Calu3 (cell line): ENCODE results near the gene CHAC1. TPM values are rescaled to one million over a fixed set of nuclear protein-coding genes. Genes with fewer than 3 reads are reported as not detected.

Experiments used
- BruUV-seq: library from RNA; stranded (reverse); fragments of 400-500 nt; replicated peaks from 2 replicates; lab custom pipeline; 2021; lab: Mats Ljungman, UMichigan
- CTCF ChIA-PET: fragments of 300-600 bp; sonication (Branson Sonifier 250); formaldehyde crosslinking; loops from one replicate; lab custom pipeline; 2022; ENCODE audit warnings: antibody characterized with exemption; lab: Charles Lee
- DNase-seq: peaks from one replicate; pipeline ENCODE4 v3.0.0; 2022
- H3K27ac Mint-ChIP-seq: one replicate; pipeline ENCODE4 v1.8.0; 2022; ENCODE audit warnings: mixed read lengths; ENCODE audit not compliant: unreplicated experiment
- H3K27me3 Mint-ChIP-seq: one replicate; pipeline ENCODE4 v1.8.0; 2022; ENCODE audit warnings: mixed read lengths; ENCODE audit not compliant: unreplicated experiment
- H3K36me3 Mint-ChIP-seq: one replicate; pipeline ENCODE4 v1.8.0; 2022; ENCODE audit warnings: mild to moderate bottlenecking, moderate library complexity, mixed read lengths; ENCODE audit not compliant: insufficient read depth, unreplicated experiment
- H3K4me1 Mint-ChIP-seq: one replicate; pipeline ENCODE4 v1.8.0; 2022; ENCODE audit warnings: mild to moderate bottlenecking, low read depth, mixed read lengths; ENCODE audit not compliant: unreplicated experiment
- H3K4me3 Mint-ChIP-seq: one replicate; pipeline ENCODE4 v1.8.0; 2022; ENCODE audit warnings: mild to moderate bottlenecking, low read depth, moderate library complexity, mixed read lengths; ENCODE audit not compliant: unreplicated experiment
- H3K9me3 Mint-ChIP-seq: one replicate; pipeline ENCODE4 v1.8.0; 2022; ENCODE audit warnings: low read depth, mixed read lengths; ENCODE audit not compliant: unreplicated experiment
- CTCF ChIP-seq: fragments of 200-600 bp; IDR thresholded peaks from one replicate; pipeline ENCODE4 v1.8.0; 2022; ENCODE audit warnings: antibody characterized with exemption; ENCODE audit not compliant: unreplicated experiment
- intact Hi-C: fragments of 100-400 bp; cut with micrococcal nuclease; formaldehyde crosslinking; loops from one replicate; pipeline ENCODE4 v1.10.0; 2022; ENCODE audit not compliant: unreplicated experiment
- total RNA-seq: library from RNA; stranded (reverse); gene quantifications from 2 replicates; pipeline ENCODE4 v1.2.3, GENCODE V29; 2022

CHAC1 gene
- total RNA-seq, 1 experiment from 2014 or later, result 5.2 TPM

- no peak overlapping the region for H3K27ac Mint-ChIP-seq
- H3K4me1 Mint-ChIP-seq, result peaks cover 6% of the 10 kb centered on the region
- no peak for TF ChIP-seq CTCF
- intact Hi-C loops, result loop anchor here (10.0 kb wide), 1 partner anchor 59 kb away; no protein-coding TSS in a partner anchor
- DNase-seq, result no peak
- CTCF ChIA-PET, result no interaction called here
- no peak overlapping the region for H3K4me3 Mint-ChIP-seq
- peaks cover 1% of the 10 kb centered on the region for H3K36me3 Mint-ChIP-seq
- no peaks in the 10 kb centered on the region for H3K9me3 Mint-ChIP-seq
- no peaks in the 10 kb centered on the region for H3K27me3 Mint-ChIP-seq
- no TSS peak for BruUV-seq
Measured at GRCh38 chr15:40964006-40964405, 10.7 kb downstream of the CHAC1 start.

- H3K27me3 Mint-ChIP-seq, result no peaks in the 10 kb centered on the region
- H3K27ac Mint-ChIP-seq, result no peak overlapping the region
- BruUV-seq, result no TSS peak
- no peaks in the 10 kb centered on the region for H3K36me3 Mint-ChIP-seq
- no peak overlapping the region for H3K4me3 Mint-ChIP-seq
- DNase-seq, result no peak
- no peaks in the 10 kb centered on the region for H3K9me3 Mint-ChIP-seq
- CTCF ChIA-PET, result interaction anchor here (0.6 kb wide), 1 partner anchor 285 kb away, joined by 3 read pairs; no protein-coding TSS in a partner anchor
- no peak for TF ChIP-seq CTCF
- intact Hi-C loops, result loop anchor here (10.0 kb wide), 1 partner anchor 60 kb away; no protein-coding TSS in a partner anchor
- peaks cover 6% of the 10 kb centered on the region for H3K4me1 Mint-ChIP-seq
Measured at GRCh38 chr15:40964634-40965033, 11.4 kb downstream of the CHAC1 start.

DNA sequence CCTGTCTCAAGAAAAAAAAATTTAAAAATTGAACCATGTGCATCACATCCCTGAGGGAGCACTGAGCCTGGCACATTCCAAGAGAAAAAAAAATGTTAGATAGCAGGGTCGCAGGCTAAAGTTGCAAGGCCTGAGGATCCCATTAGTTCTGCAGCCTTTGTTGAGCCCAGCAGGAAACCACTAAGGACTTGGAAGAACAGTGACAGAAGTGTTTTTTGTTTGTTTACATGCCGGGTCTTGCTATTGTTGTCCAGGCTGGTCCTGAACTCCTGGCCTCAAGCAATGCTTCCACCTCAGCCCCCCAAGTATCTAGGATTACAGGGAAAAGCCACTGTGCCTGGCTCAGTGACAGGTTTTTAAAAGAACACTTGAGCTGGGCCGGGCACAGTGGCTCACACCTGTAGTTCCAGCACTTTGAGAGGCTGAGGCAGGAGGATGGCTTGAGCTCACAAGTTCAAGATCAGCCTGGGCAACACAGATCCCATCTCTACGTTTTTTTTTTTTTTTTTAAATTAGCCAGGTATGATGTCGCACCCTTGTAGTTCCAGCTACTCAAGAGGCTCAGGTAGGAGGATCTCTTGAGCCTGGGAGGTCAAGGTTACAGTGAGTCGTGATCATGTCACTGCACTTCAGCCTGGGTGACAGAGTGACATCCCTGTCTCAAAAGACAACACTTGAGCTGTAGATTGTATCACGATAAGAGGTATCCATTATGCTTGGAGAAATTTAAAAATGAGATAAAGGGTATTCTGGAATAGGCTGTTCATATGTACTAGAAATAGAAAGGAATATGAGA lies 15.2 kb downstream of the CHAC1 start:
- Mint-ChIP-seq H3K4me1 (peaks cover 9% of the 10 kb centered on the region), H3K36me3 (no peaks in the 10 kb centered on the region), H3K9me3 (no peaks in the 10 kb centered on the region), H3K27me3 (no peaks in the 10 kb centered on the region), H3K27ac (no peak overlapping the region), H3K4me3 (no peak overlapping the region)
- TF ChIP-seq CTCF, result no peak
- intact Hi-C loops, result loop anchor here (10.0 kb wide), 1 partner anchor 64 kb away; no protein-coding TSS in a partner anchor
- CTCF ChIA-PET, result interaction anchor here (0.6 to 0.7 kb wide), 2 partner anchors 38 to 306 kb away, joined by 4 to 5 read pairs; no protein-coding TSS in a partner anchor
- DNase-seq, result no peak
- BruUV-seq, result no TSS peak

DNA sequence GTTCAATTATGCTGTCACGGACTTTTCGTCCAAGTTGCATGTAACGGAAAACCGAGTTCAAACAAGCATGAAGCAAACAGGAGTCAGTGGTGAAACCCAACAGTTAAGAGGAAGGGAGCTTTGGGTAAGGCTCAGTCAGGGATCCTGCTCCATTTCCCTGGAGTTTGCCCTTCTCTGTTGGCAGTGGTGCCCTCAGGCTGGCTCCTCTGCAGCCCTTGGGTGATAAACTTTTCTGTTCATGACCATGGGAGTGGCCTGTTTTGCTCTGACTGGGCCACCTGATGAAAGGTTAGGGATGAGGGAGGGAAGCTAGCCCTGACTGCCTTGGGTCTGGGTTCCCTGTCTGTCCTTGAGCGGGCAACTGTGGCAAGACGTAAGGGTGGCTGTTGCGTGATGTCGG lies 16.1 kb downstream of the CHAC1 start:
- CTCF ChIA-PET, result no interaction called here
- H3K4me1 Mint-ChIP-seq, result peaks cover 9% of the 10 kb centered on the region
- H3K4me3 Mint-ChIP-seq, result no peak overlapping the region
- no peaks in the 10 kb centered on the region for H3K36me3 Mint-ChIP-seq
- no peak overlapping the region for H3K27ac Mint-ChIP-seq
- BruUV-seq, result no TSS peak
- no peaks in the 10 kb centered on the region for H3K9me3 Mint-ChIP-seq
- DNase-seq, result no peak
- no peaks in the 10 kb centered on the region for H3K27me3 Mint-ChIP-seq
- no peak for TF ChIP-seq CTCF
- intact Hi-C loops, result loop anchor here (10.0 kb wide), 1 partner anchor 65 kb away; no protein-coding TSS in a partner anchor
